CD14-positive monocyte (primary cell): ENCODE measurements around the gene DNAH10. TPM values are rescaled to one million over a fixed set of nuclear protein-coding genes. Genes with fewer than 3 reads are reported as not detected.

ENCODE experiments used
- DNase-seq, 3 donors: peaks; one replicate each; pipeline ENCODE4 v3.0.0-alpha.2; 2011 to 2022
- H2AFZ ChIP-seq: 2 replicates; pipeline ENCODE4 v1.6.0; 2012; ENCODE audit warnings: mild to moderate bottlenecking, low read depth, low read length, inconsistent platforms; ENCODE audit not compliant: insufficient read depth, poor library complexity, severe bottlenecking
- H3K27ac ChIP-seq, 2 donors: 1 replicate in 1 of 2; 2 replicates in 1 of 2; pipeline ENCODE4 v1.5.1; 2012 to 2013; ENCODE audit warnings: low read length in 2 of 2, control low read depth in 1 of 2, inconsistent platforms in 1 of 2, low read depth in 1 of 2, mild to moderate bottlenecking in 1 of 2
- H3K27me3 ChIP-seq, 2 donors: one replicate each; pipeline versions ENCODE4 v1.6.0 to v1.6.1; 2011 to 2013; ENCODE audit warnings: low read length in 2 of 2; ENCODE audit not compliant: control insufficient read depth in 2 of 2, insufficient read depth in 2 of 2
- H3K36me3 ChIP-seq, 2 donors: replicated peaks in 1 of 2; 1 replicate in 1 of 2; 2 replicates in 1 of 2; pipeline versions ENCODE4 v1.5.1 to v1.6.1; 2012 to 2013; ENCODE audit warnings: low read length in 2 of 2, control low read depth in 1 of 2, inconsistent platforms in 1 of 2, mild to moderate bottlenecking in 1 of 2; ENCODE audit not compliant: insufficient read depth in 2 of 2, control insufficient read depth in 1 of 2
- H3K4me1 ChIP-seq, 2 donors: 1 replicate in 1 of 2; 2 replicates in 1 of 2; pipeline versions ENCODE4 v1.5.1 to v1.6.1; 2012 to 2013; ENCODE audit warnings: low read length in 2 of 2, control low read depth in 1 of 2, inconsistent platforms in 1 of 2, mild to moderate bottlenecking in 1 of 2, moderate library complexity in 1 of 2; ENCODE audit not compliant: insufficient read depth in 2 of 2, control insufficient read depth in 1 of 2
- H3K4me2 ChIP-seq: replicated peaks from 2 replicates; pipeline ENCODE3; 2012; ENCODE audit warnings: low read length, moderate library complexity, mild to moderate bottlenecking; ENCODE audit not compliant: poor library complexity, severe bottlenecking; ENCODE audit errors: extremely low read depth
- H3K4me3 ChIP-seq, 3 experiments: fragments of 200-600 bp in 1 of 3; sonication (generic) in 1 of 3; replicated peaks in 1 of 3; 1 replicate in 2 of 3; 2 replicates in 1 of 3; pipeline ENCODE4 v1.5.1; 2011 to 2013; ENCODE audit warnings: low read length in 3 of 3, mild to moderate bottlenecking in 3 of 3, control low read depth in 2 of 3, low read depth in 2 of 3, inconsistent platforms in 1 of 3, moderate library complexity in 1 of 3
- H3K79me2 ChIP-seq: 2 replicates; pipeline ENCODE4 v1.6.0; 2012; ENCODE audit warnings: mild to moderate bottlenecking, control low read depth, inconsistent platforms, low read length, moderate library complexity; ENCODE audit not compliant: insufficient read depth
- H3K9ac ChIP-seq: 2 replicates; pipeline ENCODE4 v1.6.0; 2017; ENCODE audit warnings: low read length, mild to moderate bottlenecking; ENCODE audit not compliant: insufficient read depth, poor library complexity, severe bottlenecking
- H3K9me3 ChIP-seq, 2 donors: replicated peaks in 1 of 2; 1 replicate in 1 of 2; 2 replicates in 1 of 2; pipeline versions ENCODE4 v1.5.1 to v1.6.1; 2012 to 2013; ENCODE audit warnings: low read length in 2 of 2, control low read depth in 1 of 2; ENCODE audit not compliant: control insufficient read depth in 1 of 2, insufficient read depth in 1 of 2
- H4K20me1 ChIP-seq: 2 replicates; pipeline ENCODE4 v1.6.0; 2012; ENCODE audit warnings: mild to moderate bottlenecking, low read length, control low read depth, moderate library complexity; ENCODE audit not compliant: insufficient read depth
- H3K27ac Mint-ChIP-seq, 7 donors: one replicate each; pipeline ENCODE4 v1.8.0; 2020; ENCODE audit warnings: mild to moderate bottlenecking in 7 of 7, mixed read lengths in 7 of 7, moderate library complexity in 6 of 7, inconsistent platforms in 2 of 7
- H3K27me3 Mint-ChIP-seq, 3 donors: one replicate each; pipeline ENCODE4 v1.8.0; 2021 to 2022; ENCODE audit warnings: low read depth in 3 of 3, mild to moderate bottlenecking in 3 of 3, mixed read lengths in 3 of 3, moderate library complexity in 3 of 3, inconsistent platforms in 1 of 3
- H3K36me3 Mint-ChIP-seq, 2 donors: one replicate each; pipeline ENCODE4 v1.8.0; 2020; ENCODE audit warnings: mixed read lengths in 2 of 2, inconsistent platforms in 1 of 2, mild to moderate bottlenecking in 1 of 2
- H3K4me1 Mint-ChIP-seq: one replicate; pipeline ENCODE4 v1.8.0; 2020; ENCODE audit warnings: mild to moderate bottlenecking, mixed read lengths
- H3K4me3 Mint-ChIP-seq, 2 donors: one replicate each; pipeline ENCODE4 v1.8.0; 2020; ENCODE audit warnings: mild to moderate bottlenecking in 2 of 2, mixed read lengths in 2 of 2, moderate library complexity in 1 of 2
- H3K9me3 Mint-ChIP-seq, 7 donors: one replicate each; pipeline ENCODE4 v1.8.0; 2020 to 2022; ENCODE audit warnings: mixed read lengths in 7 of 7, mild to moderate bottlenecking in 6 of 7, moderate library complexity in 6 of 7, inconsistent platforms in 2 of 7
- WGBS: methylation state at CpG from one replicate; pipeline ENCODE4 v1.1.5; 2013; ENCODE audit warnings: missing lambda C conversion rate; ENCODE audit not compliant: insufficient coverage; 5-methylcytosine and 5-hydroxymethylcytosine counted together
- intact Hi-C, 2 donors: fragments of 100-400 bp; cut with micrococcal nuclease; formaldehyde crosslinking; loops; one replicate each; pipeline versions ENCODE4 v1.15.0 to v1.15.1; 2023
- polyA plus RNA-seq, 3 donors: library from polyadenylated mRNA; depleted of rRNA in 1 of 3; unstranded in 2 of 3; stranded (reverse) in 1 of 3; fragments of 300-500 nt in 2 of 3; fragments of >200 nt in 1 of 3; fragmentation: Illumina TruSeq in 2 of 3; gene quantifications; 1 replicate in 2 of 3; 2 replicates in 1 of 3; pipeline ENCODE4 v1.2.3, GENCODE V29; 2012 to 2021
- TF ChIP-seq, protein P1 (sequence below): fragments of 200-600 bp; IDR thresholded peaks from one replicate; pipeline ENCODE4 v1.8.0; 2022; ENCODE audit warnings: antibody characterized with exemption, mild to moderate bottlenecking

Gene DNAH10
- polyA plus RNA-seq, 3 donors, result not detected

DNA sequence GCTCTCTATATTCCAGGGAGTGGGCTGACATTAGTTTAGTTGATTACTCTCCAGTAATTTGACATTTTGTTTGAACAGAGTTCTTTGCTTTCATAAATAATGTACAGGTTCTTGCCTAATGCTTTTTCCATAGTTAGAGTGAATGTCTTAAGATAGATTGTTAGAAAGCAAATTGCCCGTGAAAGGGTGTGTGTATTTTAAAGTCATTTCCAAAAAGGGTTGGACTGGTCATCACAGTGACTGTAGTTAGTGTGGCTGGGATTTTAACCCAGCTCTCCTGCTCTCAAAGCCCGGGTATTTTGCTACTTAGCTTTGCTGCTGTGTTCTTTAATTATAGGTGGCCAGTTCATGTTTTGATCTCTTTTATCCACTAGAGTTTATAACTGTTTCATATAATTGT, 74.2 kb downstream of the DNAH10 start:
- H3K79me2 ChIP-seq, result no peaks in the 10 kb centered on the region
- no peak for DNase-seq
- H3K9me3 ChIP-seq, result no peaks in the 10 kb centered on the region
- H3K9ac ChIP-seq, result no peak overlapping the region
- Mint-ChIP-seq H3K27me3 (peaks cover 0 to 2% (median 0%) of the 10 kb centered on the region in 3 donors), H3K4me1 (no peaks in the 10 kb centered on the region), H3K36me3 (no peaks in the 10 kb centered on the region), H3K27ac (no peak overlapping the region), H3K9me3 (peaks cover 2 to 14% (median 4%) of the 10 kb centered on the region in 7 donors), H3K4me3 (no peak overlapping the region)
- TF ChIP-seq, protein P1, sequence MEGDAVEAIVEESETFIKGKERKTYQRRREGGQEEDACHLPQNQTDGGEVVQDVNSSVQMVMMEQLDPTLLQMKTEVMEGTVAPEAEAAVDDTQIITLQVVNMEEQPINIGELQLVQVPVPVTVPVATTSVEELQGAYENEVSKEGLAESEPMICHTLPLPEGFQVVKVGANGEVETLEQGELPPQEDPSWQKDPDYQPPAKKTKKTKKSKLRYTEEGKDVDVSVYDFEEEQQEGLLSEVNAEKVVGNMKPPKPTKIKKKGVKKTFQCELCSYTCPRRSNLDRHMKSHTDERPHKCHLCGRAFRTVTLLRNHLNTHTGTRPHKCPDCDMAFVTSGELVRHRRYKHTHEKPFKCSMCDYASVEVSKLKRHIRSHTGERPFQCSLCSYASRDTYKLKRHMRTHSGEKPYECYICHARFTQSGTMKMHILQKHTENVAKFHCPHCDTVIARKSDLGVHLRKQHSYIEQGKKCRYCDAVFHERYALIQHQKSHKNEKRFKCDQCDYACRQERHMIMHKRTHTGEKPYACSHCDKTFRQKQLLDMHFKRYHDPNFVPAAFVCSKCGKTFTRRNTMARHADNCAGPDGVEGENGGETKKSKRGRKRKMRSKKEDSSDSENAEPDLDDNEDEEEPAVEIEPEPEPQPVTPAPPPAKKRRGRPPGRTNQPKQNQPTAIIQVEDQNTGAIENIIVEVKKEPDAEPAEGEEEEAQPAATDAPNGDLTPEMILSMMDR, result no peak
- intact Hi-C loops, result no loop called here
- no peaks in the 10 kb centered on the region for H3K27me3 ChIP-seq
- H3K36me3 ChIP-seq, result no peaks in the 10 kb centered on the region
- H3K27ac ChIP-seq, result no peak overlapping the region
- H3K4me3 ChIP-seq, result no peak overlapping the region
- H3K4me2 ChIP-seq, result no peak overlapping the region
- H3K4me1 ChIP-seq, result no peaks in the 10 kb centered on the region
- no peak overlapping the region for H2AFZ ChIP-seq
- no peaks in the 10 kb centered on the region for H4K20me1 ChIP-seq
- WGBS, result no CpG with 5 or more reads among the region's 2 CpGs

DNA sequence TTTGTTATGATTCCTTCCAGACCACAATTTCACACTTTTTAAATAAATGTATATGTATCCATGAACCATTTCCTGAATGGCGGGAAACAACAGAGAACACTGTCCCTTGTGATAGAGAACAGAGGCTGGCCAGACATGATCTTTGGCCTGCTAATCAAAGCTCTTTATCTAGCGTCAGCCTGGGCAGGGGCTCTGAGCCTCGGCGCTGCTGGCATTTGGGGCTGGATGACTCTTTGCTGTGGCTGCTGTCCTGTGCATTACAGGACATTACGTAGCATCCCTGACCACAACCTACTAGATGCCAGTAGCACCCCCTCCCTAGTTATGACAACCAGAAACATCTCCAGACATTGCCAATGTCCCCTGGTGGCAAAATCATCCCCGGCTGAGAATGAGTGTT, 77.7 kb downstream of the DNAH10 start:
- Histone ChIP-seq H4K20me1 (no peaks in the 10 kb centered on the region), H3K4me1 (no peaks in the 10 kb centered on the region), H3K9me3 (no peaks in the 10 kb centered on the region), H3K36me3 (no peaks in the 10 kb centered on the region), H3K4me3 (no peak overlapping the region), H2AFZ (no peak overlapping the region), H3K79me2 (no peaks in the 10 kb centered on the region), H3K27me3 (no peaks in the 10 kb centered on the region), H3K27ac (no peak overlapping the region), H3K4me2 (no peak overlapping the region), H3K9ac (no peak overlapping the region)
- intact Hi-C loops, result no loop called here
- Mint-ChIP-seq H3K4me3 (no peak overlapping the region), H3K27me3 (no peaks in the 10 kb centered on the region), H3K9me3 (peaks cover 0 to 6% (median 3%) of the 10 kb centered on the region in 7 donors), H3K36me3 (no peaks in the 10 kb centered on the region), H3K27ac (no peak overlapping the region), H3K4me1 (no peaks in the 10 kb centered on the region)
- 90% methylated on average over 2 of the region's 6 CpGs for WGBS
- no peak for DNase-seq
- TF ChIP-seq, protein P1, result no peak
